GM19023 (cell line): ENCODE measurements around the gene CCDC178.

Source experiments
- ATAC-seq: cut with Tn5 transposase; IDR thresholded peaks from one replicate; pipeline ENCODE4 v1.9.1; 2021; ENCODE audit warnings: mild to moderate bottlenecking, moderate library complexity; ENCODE audit not compliant: unreplicated experiment

CCDC178 gene

GRCh38 chr18:32889615-32890593, 550.6 kb downstream of the CCDC178 start:
- ATAC-seq = no peak

DNA sequence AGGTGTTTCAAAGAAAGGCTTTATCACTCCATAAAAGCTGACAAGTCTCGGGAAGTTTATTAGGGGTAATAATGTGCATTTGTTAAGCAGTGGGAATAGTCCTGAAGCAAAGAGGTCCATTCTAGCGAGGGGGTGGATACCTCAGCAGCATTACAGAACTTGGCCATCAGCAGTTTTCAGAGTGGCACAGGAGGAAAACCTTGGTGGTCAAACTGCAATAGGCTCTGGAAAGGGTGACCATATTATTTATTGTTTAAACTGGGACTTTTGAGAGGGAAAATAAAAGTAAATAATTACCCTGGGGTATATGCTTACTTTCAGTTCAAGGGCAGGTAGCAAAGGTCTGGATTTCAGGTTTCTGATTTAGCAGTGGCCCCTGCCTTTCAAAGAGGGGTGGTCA, 552.2 kb downstream of the CCDC178 start:
- no peak for ATAC-seq
